PFSK-1 (cell line): Measurements from ENCODE around the gene GPR61.

Source experiments
- FOXP2 ChIP-seq: optimal IDR thresholded peaks from 2 replicates; pipeline ENCODE3; 2011; ENCODE audit warnings: borderline replicate concordance, control low read depth, inconsistent platforms; ENCODE audit not compliant: insufficient read depth; ENCODE audit errors: extremely low read length, extremely low read depth
- POLR2AphosphoS5 ChIP-seq: IDR thresholded peaks from 2 replicates; pipeline ENCODE4 v1.6.1; 2012; ENCODE audit warnings: low read depth, mild to moderate bottlenecking, control low read depth, low read length, moderate library complexity
- SIN3A ChIP-seq: IDR thresholded peaks from 2 replicates; pipeline ENCODE4 v1.6.1; 2012; ENCODE audit warnings: mild to moderate bottlenecking, low read length, moderate library complexity, borderline replicate concordance; ENCODE audit not compliant: insufficient read depth
- TAF1 ChIP-seq: IDR thresholded peaks from 2 replicates; pipeline ENCODE4 v1.6.1; 2012; ENCODE audit warnings: low read length, control low read depth, borderline replicate concordance; ENCODE audit not compliant: insufficient read depth
- TF ChIP-seq, protein P1 (sequence below), 2 experiments: IDR thresholded peaks; 2 replicates each; pipeline versions ENCODE4 v1.6.1 to v1.8.0; 2011 to 2012; ENCODE audit warnings: low read depth in 2 of 2, low read length in 2 of 2, control low read depth in 1 of 2, inconsistent platforms in 1 of 2, mild to moderate bottlenecking in 1 of 2, moderate library complexity in 1 of 2; ENCODE audit not compliant: insufficient read depth in 1 of 2

Gene GPR61

GRCh38 chr1:109567877-109568672 is 28.4 kb downstream of the GPR61 start:
- TF ChIP-seq POLR2AphosphoS5 = no peak
- TF ChIP-seq, protein P1, sequence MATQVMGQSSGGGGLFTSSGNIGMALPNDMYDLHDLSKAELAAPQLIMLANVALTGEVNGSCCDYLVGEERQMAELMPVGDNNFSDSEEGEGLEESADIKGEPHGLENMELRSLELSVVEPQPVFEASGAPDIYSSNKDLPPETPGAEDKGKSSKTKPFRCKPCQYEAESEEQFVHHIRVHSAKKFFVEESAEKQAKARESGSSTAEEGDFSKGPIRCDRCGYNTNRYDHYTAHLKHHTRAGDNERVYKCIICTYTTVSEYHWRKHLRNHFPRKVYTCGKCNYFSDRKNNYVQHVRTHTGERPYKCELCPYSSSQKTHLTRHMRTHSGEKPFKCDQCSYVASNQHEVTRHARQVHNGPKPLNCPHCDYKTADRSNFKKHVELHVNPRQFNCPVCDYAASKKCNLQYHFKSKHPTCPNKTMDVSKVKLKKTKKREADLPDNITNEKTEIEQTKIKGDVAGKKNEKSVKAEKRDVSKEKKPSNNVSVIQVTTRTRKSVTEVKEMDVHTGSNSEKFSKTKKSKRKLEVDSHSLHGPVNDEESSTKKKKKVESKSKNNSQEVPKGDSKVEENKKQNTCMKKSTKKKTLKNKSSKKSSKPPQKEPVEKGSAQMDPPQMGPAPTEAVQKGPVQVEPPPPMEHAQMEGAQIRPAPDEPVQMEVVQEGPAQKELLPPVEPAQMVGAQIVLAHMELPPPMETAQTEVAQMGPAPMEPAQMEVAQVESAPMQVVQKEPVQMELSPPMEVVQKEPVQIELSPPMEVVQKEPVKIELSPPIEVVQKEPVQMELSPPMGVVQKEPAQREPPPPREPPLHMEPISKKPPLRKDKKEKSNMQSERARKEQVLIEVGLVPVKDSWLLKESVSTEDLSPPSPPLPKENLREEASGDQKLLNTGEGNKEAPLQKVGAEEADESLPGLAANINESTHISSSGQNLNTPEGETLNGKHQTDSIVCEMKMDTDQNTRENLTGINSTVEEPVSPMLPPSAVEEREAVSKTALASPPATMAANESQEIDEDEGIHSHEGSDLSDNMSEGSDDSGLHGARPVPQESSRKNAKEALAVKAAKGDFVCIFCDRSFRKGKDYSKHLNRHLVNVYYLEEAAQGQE (IDR thresholded peaks at IDR 0.05; ENCODE audit: insufficient read depth in 1 of 2, low read depth in 2 of 2, low read length in 2 of 2) = no peak

DNA sequence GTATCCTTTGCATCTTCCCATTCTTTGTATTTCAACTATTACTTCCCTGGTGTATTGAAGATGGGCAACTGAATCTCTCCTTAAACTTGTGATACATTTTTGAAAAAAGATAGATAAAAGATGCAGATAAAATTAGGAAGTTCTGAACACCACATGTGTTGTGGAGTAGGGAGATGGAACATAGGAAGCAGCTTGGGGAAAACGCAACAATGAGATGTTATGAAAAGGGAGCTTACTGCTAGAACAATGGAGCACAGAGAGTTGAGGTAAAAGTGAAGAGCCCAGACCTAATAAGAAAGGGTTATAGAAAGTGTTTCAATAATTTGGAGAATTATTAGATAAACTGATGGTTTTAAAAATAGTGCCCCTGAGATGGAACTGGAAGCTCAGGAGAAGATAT is 29.7 kb downstream of the GPR61 start:
- TF ChIP-seq SIN3A = no peak
- TF ChIP-seq POLR2AphosphoS5 = no peak
- no peak for TF ChIP-seq TAF1
- TF ChIP-seq, protein P1 (IDR thresholded peaks at IDR 0.05; ENCODE audit: insufficient read depth in 1 of 2, low read depth in 2 of 2, low read length in 2 of 2) = no peak
- no peak for TF ChIP-seq FOXP2

DNA sequence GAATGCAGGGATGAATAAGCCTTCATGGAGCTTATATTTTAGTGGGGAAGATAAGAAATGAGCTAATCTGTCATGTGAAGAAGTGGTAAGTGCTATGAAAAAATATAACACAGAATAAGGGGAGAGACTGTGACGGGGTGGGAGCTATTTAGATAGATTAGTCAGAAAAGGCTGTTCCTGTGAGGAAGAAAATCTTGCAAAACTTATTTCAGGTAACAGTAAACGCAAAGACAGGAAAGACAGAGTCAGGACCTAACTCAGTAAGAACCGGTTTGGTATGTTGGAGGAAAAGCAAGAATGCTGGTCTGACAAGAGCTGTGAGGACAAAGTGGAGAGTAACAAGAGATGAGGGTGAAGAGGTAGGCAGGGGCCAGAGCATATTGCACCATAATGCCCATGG is 30.7 kb downstream of the GPR61 start:
- TF ChIP-seq SIN3A = no peak
- no peak for TF ChIP-seq FOXP2
- TF ChIP-seq POLR2AphosphoS5 = no peak

DNA sequence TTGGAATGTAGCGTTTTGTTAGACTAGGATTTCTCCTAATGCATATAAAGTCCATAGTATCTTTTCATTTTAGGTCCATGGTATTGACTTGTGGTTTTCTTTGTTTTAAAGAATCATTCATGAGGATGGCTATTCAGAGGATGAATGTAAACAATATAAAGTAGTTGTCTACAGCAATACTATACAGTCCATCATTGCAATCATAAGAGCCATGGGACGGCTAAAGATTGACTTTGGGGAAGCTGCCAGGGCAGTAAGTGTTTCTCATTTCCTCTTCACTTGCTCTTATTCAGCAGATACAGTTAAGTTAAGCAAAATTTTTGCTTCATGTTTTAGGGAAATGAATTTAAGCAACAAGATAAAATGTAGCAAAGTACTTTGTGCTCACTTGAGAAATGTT is 34.1 kb downstream of the GPR61 start:
- TF ChIP-seq, protein P1 (IDR thresholded peaks at IDR 0.05; ENCODE audit: insufficient read depth in 1 of 2, low read depth in 2 of 2, low read length in 2 of 2) = no peak
- TF ChIP-seq FOXP2 (no peak), POLR2AphosphoS5 (no peak), SIN3A (no peak), TAF1 (no peak)

- TF ChIP-seq TAF1 = no peak
- no peak for TF ChIP-seq POLR2AphosphoS5
- TF ChIP-seq, protein P1 (IDR thresholded peaks at IDR 0.05; ENCODE audit: insufficient read depth in 1 of 2, low read depth in 2 of 2, low read length in 2 of 2) = no peak
- TF ChIP-seq FOXP2 = no peak
- TF ChIP-seq SIN3A = no peak
Measured at GRCh38 chr1:109578947-109579443, 39.3 kb downstream of the GPR61 start.
